Neural progenitor cell (in vitro differentiated cells): ENCODE results near the gene MTTP. TPM values are rescaled to one million over a fixed set of nuclear protein-coding genes. Genes with fewer than 3 reads are reported as not detected.

Source experiments
- DNase-seq: peaks from one replicate; pipeline ENCODE4 v3.0.0-alpha.2; 2016; ENCODE audit warnings: low spot score
- H2AFZ ChIP-seq: fragments of 200-600 bp; sonication (generic); replicated peaks from 2 replicates; pipeline ENCODE4 v1.6.1; 2016; ENCODE audit warnings: antibody characterized with exemption
- H3F3A ChIP-seq: fragments of 200-600 bp; sonication (generic); 2 replicates; pipeline ENCODE4 v1.6.1; 2016; ENCODE audit warnings: antibody characterized with exemption, low read depth
- H3K27ac ChIP-seq: fragments of 200-600 bp; sonication (generic); 2 replicates; pipeline ENCODE4 v1.5.1; 2016; ENCODE audit warnings: mild to moderate bottlenecking
- H3K27me3 ChIP-seq: fragments of 200-600 bp; sonication (generic); 2 replicates; pipeline ENCODE4 v1.6.1; 2016; ENCODE audit warnings: mild to moderate bottlenecking, moderate library complexity
- H3K36me3 ChIP-seq: fragments of 200-600 bp; sonication (generic); 2 replicates; pipeline ENCODE4 v1.5.1; 2016
- H3K4me1 ChIP-seq: fragments of 200-600 bp; sonication (generic); 2 replicates; pipeline ENCODE4 v1.6.1; 2016; ENCODE audit warnings: mixed run types
- H3K4me2 ChIP-seq: fragments of 200-600 bp; sonication (generic); 2 replicates; pipeline ENCODE4 v1.6.1; 2016
- H3K4me3 ChIP-seq: fragments of 200-600 bp; sonication (generic); 2 replicates; pipeline ENCODE4 v1.5.1; 2016
- H3K79me2 ChIP-seq: fragments of 200-600 bp; sonication (generic); 2 replicates; pipeline ENCODE4 v1.6.1; 2016; ENCODE audit warnings: low read depth
- H3K9ac ChIP-seq: fragments of 200-600 bp; sonication (generic); 2 replicates; pipeline ENCODE4 v1.6.1; 2016
- H3K9me3 ChIP-seq: fragments of 200-600 bp; sonication (generic); 2 replicates; pipeline ENCODE4 v1.5.1; 2016; ENCODE audit warnings: low read depth
- H4K20me1 ChIP-seq: fragments of 200-600 bp; sonication (generic); 2 replicates; pipeline ENCODE4 v1.6.1; 2016; ENCODE audit warnings: low read depth
- H3K27ac Mint-ChIP-seq: 3 replicates; pipeline ENCODE4 v1.8.0; 2021; ENCODE audit warnings: mixed read lengths
- H3K27me3 Mint-ChIP-seq: 2 replicates; pipeline ENCODE4 v1.8.0; 2022; ENCODE audit warnings: low read depth, mild to moderate bottlenecking, inconsistent platforms, moderate library complexity, mixed read lengths; ENCODE audit not compliant: insufficient read depth
- H3K36me3 Mint-ChIP-seq: 3 replicates; pipeline ENCODE4 v1.8.0; 2021; ENCODE audit warnings: mixed read lengths
- H3K4me1 Mint-ChIP-seq: 3 replicates; pipeline ENCODE4 v1.8.0; 2021; ENCODE audit warnings: mixed read lengths
- H3K4me3 Mint-ChIP-seq: 3 replicates; pipeline ENCODE4 v1.8.0; 2021; ENCODE audit warnings: mild to moderate bottlenecking, moderate library complexity, mixed read lengths
- H3K9me3 Mint-ChIP-seq: 3 replicates; pipeline ENCODE4 v1.8.0; 2020; ENCODE audit warnings: mixed read lengths
- CTCF ChIP-seq: fragments of 200-600 bp; sonication (generic); IDR thresholded peaks from 2 replicates; pipeline ENCODE4 v1.5.1; 2017; ENCODE audit warnings: antibody characterized with exemption, mild to moderate bottlenecking
- EZH2 ChIP-seq: fragments of 200-600 bp; sonication (generic); IDR thresholded peaks from 2 replicates; pipeline ENCODE4 v1.6.1; 2017; ENCODE audit warnings: antibody characterized with exemption, mild to moderate bottlenecking, moderate library complexity
- EZH2phosphoT487 ChIP-seq: fragments of 200-600 bp; sonication (generic); IDR thresholded peaks from 2 replicates; pipeline ENCODE4 v1.6.1; 2017; ENCODE audit warnings: antibody characterized with exemption
- total RNA-seq: library from RNA; depleted of rRNA; stranded (reverse); fragments of >200 nt; gene quantifications from 2 replicates; pipeline ENCODE4 v1.2.3, GENCODE V29; 2015; ENCODE audit warnings: low replicate concordance

Gene MTTP
- total RNA-seq, 1 donor from 2014 or later, result 4.4 TPM

- no peaks in the 10 kb centered on the region for H3K9me3 Mint-ChIP-seq
- TF ChIP-seq EZH2phosphoT487 (no peak), CTCF (no peak), EZH2 (no peak)
Measured at GRCh38 chr4:99637174-99637573, 62.5 kb downstream of the MTTP start.

GRCh38 chr4:99640676-99641075, 66.1 kb downstream of the MTTP start:
- Histone ChIP-seq H3F3A (peaks cover 5% of the 10 kb centered on the region), H3K4me2 (no peak overlapping the region), H3K9ac (no peak overlapping the region), H3K79me2 (no peaks in the 10 kb centered on the region), H3K4me1 (peaks cover 30% of the 10 kb centered on the region), H3K9me3 (no peaks in the 10 kb centered on the region), H3K4me3 (no peak overlapping the region), H4K20me1 (no peaks in the 10 kb centered on the region), H3K36me3 (no peaks in the 10 kb centered on the region), H3K27ac (no peak overlapping the region), H3K27me3 (no peaks in the 10 kb centered on the region), H2AFZ (no peak overlapping the region)
- TF ChIP-seq CTCF (no peak), EZH2phosphoT487 (no peak), EZH2 (no peak)
- peak; percentile 50 for DNase-seq
- Mint-ChIP-seq H3K27ac (no peak overlapping the region), H3K4me3 (no peak overlapping the region), H3K4me1 (peaks cover 32% of the 10 kb centered on the region), H3K9me3 (no peaks in the 10 kb centered on the region), H3K36me3 (no peaks in the 10 kb centered on the region), H3K27me3 (peaks cover 3% of the 10 kb centered on the region)

More at GRCh38 chr4:99637174-99637573, 62.5 kb downstream of the MTTP start:
- Histone ChIP-seq H4K20me1 (no peaks in the 10 kb centered on the region), H3K4me1 (peaks cover 9% of the 10 kb centered on the region), H3K4me2 (no peak overlapping the region), H3K79me2 (no peaks in the 10 kb centered on the region), H3K9me3 (no peaks in the 10 kb centered on the region), H3K4me3 (no peak overlapping the region), H2AFZ (no peak overlapping the region), H3F3A (no peaks in the 10 kb centered on the region), H3K27me3 (no peaks in the 10 kb centered on the region), H3K36me3 (no peaks in the 10 kb centered on the region), H3K27ac (no peak overlapping the region), H3K9ac (no peak overlapping the region)
- no peak for DNase-seq
- Mint-ChIP-seq H3K4me3 (no peak overlapping the region), H3K4me1 (peaks cover 8% of the 10 kb centered on the region), H3K27ac (no peak overlapping the region), H3K36me3 (no peaks in the 10 kb centered on the region), H3K27me3 (no peaks in the 10 kb centered on the region)

- peak overlapping the region; percentile 72 for H3K27ac Mint-ChIP-seq
- TF ChIP-seq EZH2phosphoT487 (no peak), EZH2 (no peak), CTCF (no peak)
- no peak overlapping the region for H3K9ac ChIP-seq
- no peaks in the 10 kb centered on the region for H3K9me3 ChIP-seq
- no peak overlapping the region for H3K4me3 ChIP-seq
- no peaks in the 10 kb centered on the region for H4K20me1 ChIP-seq
- H3K4me1 ChIP-seq, result peaks cover 38% of the 10 kb centered on the region
- peak overlapping the region; percentile 43 for H2AFZ ChIP-seq
- peaks cover 5% of the 10 kb centered on the region for H3F3A ChIP-seq
- H3K36me3 Mint-ChIP-seq, result no peaks in the 10 kb centered on the region
- no peaks in the 10 kb centered on the region for H3K79me2 ChIP-seq
- no peak for DNase-seq
- H3K4me3 Mint-ChIP-seq, result no peak overlapping the region
- H3K4me1 Mint-ChIP-seq, result peaks cover 53% of the 10 kb centered on the region
- H3K27me3 ChIP-seq, result no peaks in the 10 kb centered on the region
- H3K36me3 ChIP-seq, result no peaks in the 10 kb centered on the region
- no peak overlapping the region for H3K27ac ChIP-seq
- no peak overlapping the region for H3K4me2 ChIP-seq
- peaks cover 3% of the 10 kb centered on the region for H3K27me3 Mint-ChIP-seq
- H3K9me3 Mint-ChIP-seq, result no peaks in the 10 kb centered on the region
Measured at GRCh38 chr4:99642725-99643489, 68.3 kb downstream of the MTTP start.
